Epithelial cell of prostate (primary cell): ENCODE data around the gene PVALEF.

Experiments used
- DNase-seq: peaks from one replicate; pipeline ENCODE4 v3.0.0-alpha.2; 2011; ENCODE audit warnings: low read depth, low spot score
- H3K27ac ChIP-seq: fragments of 450-650 bp; 2 replicates; pipeline ENCODE4 v1.5.1; 2017; ENCODE audit warnings: mild to moderate bottlenecking

Gene PVALEF

GRCh38 chr17:81165246-81166032 is at the start of gene PVALEF:
Gene PVALEF, plus strand, starts transcription at chr17:81165507. Its CDS starts 15,720 bp downstream, at chr17:81181227.
- no peak within 1 kb of the TSS for H3K27ac ChIP-seq
- DNase-seq: no peak

- DNase-seq: no peak
These were observed 49.4 kb upstream of the PVALEF start for GRCh38 chr17:81115749-81116464.

GRCh38 chr17:81116704-81117103 is 48.6 kb upstream of the PVALEF start:
- no peak for DNase-seq
- no peak overlapping the region for H3K27ac ChIP-seq

More at GRCh38 chr17:81115749-81116464, 49.4 kb upstream of the PVALEF start:
- no peak overlapping the region for H3K27ac ChIP-seq

- no peak overlapping the region for H3K27ac ChIP-seq
- no peak for DNase-seq
These were observed 47.6 kb upstream of the PVALEF start for GRCh38 chr17:81117672-81118198.

- DNase-seq: no peak
- no peak overlapping the region for H3K27ac ChIP-seq
These were observed 46.7 kb upstream of the PVALEF start for GRCh38 chr17:81118308-81119221.

- peak overlapping the region; percentile 12 for H3K27ac ChIP-seq
These were observed 45.8 kb upstream of the PVALEF start for GRCh38 chr17:81119223-81120148.

GRCh38 chr17:81120149-81120484 is 45.2 kb upstream of the PVALEF start:
- no peak for DNase-seq
- no peak overlapping the region for H3K27ac ChIP-seq

More at GRCh38 chr17:81119223-81120148, 45.8 kb upstream of the PVALEF start:
- peak; percentile 85 for DNase-seq

- no peak overlapping the region for H3K27ac ChIP-seq
- no peak for DNase-seq
These were observed 44.3 kb upstream of the PVALEF start for GRCh38 chr17:81120695-81121621.

- H3K27ac ChIP-seq: no peak overlapping the region
- DNase-seq: no peak
These were observed 43.2 kb upstream of the PVALEF start for GRCh38 chr17:81121841-81122733.

- no peak overlapping the region for H3K27ac ChIP-seq
- no peak for DNase-seq
These were observed 42.0 kb upstream of the PVALEF start for GRCh38 chr17:81123052-81124048.

- DNase-seq: no peak
- H3K27ac ChIP-seq: no peak overlapping the region
These were observed 40.9 kb upstream of the PVALEF start for GRCh38 chr17:81124377-81124776.

- no peak for DNase-seq
- H3K27ac ChIP-seq: no peak overlapping the region
These were observed 39.7 kb upstream of the PVALEF start for GRCh38 chr17:81125573-81126081.

GRCh38 chr17:81126281-81127132 is 38.8 kb upstream of the PVALEF start:
- no peak for DNase-seq

GRCh38 chr17:81127133-81127455 is 38.2 kb upstream of the PVALEF start:
- H3K27ac ChIP-seq: no peak overlapping the region
- no peak for DNase-seq

More at GRCh38 chr17:81126281-81127132, 38.8 kb upstream of the PVALEF start:
- H3K27ac ChIP-seq: no peak overlapping the region

- no peak overlapping the region for H3K27ac ChIP-seq
These were observed 37.7 kb upstream of the PVALEF start for GRCh38 chr17:81127526-81128177.

More at GRCh38 chr17:81127526-81128177, 37.7 kb upstream of the PVALEF start:
- DNase-seq: no peak
